Endothelial cell of hepatic sinusoid (primary cell): ENCODE results near the gene CCDC102B.

Experiments used
- in situ Hi-C: cut with HindIII; loops from 2 replicates; pipeline ENCODE4 v1.10.0; 2017; ENCODE audit warnings: low sequenced_read_pairs

Gene CCDC102B

DNA sequence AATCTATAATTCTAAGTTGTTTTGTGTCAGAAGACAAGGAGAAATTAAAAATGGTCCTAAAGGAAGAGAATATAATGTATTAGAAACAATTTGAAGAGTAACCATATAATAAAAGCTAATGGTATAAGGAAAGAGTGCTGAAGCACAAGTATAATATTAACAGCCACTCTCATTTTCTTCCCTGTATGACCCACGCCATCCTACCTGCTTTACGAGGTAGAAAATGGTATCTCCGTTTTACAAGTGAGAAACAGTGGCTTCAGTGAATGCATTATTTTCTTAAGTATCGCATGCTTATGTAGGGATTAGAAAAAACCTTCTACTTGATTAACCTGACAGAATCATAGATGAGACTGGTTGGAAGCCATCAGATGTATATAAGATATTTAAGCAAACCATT, 266.2 kb downstream of the CCDC102B start:
- in situ Hi-C loops = no loop called here

DNA sequence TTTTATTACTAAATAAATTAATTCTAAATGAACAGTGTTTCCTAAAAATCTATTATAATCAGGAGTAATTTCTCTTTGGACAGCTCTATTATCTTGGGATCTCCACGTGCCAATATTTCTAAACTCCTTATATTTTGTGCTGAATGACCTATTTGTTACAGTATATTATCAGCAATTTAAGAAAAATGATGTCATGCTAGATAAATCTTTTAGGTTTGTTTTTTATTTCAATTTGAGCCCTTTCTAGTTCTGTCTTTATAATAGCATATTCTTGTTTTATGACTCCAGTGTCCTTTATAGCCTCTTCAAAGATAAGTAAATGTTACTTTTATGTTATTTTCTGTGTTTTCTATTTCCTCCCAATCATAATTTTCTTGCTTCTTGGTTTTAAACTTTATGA, 269.2 kb downstream of the CCDC102B start:
- in situ Hi-C loops = no loop called here

DNA sequence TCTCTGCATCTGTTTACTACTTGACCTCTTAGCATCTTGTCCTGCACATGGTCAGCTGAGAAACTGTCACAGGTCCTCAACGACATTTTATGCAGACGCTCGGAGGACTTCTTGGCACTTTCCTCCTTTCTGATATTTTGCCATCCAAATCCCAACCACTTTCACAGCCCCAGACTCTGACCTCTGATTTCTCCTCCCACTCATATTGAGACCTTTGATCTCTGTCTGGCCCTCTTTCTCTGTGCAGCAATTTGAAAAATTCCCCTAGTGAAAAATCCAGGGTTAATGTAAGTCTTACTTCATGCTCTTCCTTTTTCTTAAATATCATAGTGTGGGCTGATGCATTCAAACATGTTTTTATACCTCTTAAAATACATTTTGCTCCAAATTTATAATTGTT, 273.8 kb downstream of the CCDC102B start:
- in situ Hi-C loops = loop anchor here (5.0 kb wide), 1 partner anchor 39 kb away; no protein-coding TSS in a partner anchor

DNA sequence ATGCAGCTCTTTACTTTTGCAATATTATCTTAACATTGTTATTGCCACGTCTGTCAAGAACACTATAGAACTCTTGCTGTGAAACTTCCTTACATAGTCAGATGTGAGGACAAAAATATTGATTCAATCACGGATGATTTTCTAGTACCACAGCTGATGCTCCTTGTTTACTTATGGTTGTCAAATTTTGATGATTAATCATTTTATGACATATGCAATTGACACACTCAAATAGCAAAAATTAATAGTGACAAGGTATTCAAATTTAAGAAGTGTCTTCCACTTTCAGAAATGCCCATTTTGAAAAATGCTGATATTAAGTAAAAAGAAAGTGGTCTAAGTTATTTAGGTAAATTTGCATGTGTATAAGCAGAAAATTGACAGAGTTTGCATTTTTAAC, 284.0 kb downstream of the CCDC102B start:
- in situ Hi-C loops = no loop called here

DNA sequence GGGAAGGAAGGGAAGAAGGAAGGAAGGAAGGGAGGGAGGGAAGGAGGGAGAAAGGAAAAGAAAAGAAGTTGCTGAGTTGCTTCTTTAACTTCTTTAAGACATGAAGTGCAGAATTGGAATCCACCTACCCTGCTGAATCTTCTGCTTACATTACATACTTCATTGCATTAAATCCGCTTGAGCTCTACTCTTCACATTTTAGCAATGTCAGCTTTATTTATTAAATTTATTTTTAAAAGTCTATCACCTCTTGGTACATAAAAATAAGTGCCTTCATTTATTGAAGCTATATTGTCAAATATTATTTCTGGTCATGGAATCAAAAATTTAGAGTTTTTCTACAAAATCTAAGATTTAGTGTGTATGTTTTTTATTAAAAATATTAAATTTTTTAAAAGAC, 284.6 kb downstream of the CCDC102B start:
- in situ Hi-C loops = no loop called here

DNA sequence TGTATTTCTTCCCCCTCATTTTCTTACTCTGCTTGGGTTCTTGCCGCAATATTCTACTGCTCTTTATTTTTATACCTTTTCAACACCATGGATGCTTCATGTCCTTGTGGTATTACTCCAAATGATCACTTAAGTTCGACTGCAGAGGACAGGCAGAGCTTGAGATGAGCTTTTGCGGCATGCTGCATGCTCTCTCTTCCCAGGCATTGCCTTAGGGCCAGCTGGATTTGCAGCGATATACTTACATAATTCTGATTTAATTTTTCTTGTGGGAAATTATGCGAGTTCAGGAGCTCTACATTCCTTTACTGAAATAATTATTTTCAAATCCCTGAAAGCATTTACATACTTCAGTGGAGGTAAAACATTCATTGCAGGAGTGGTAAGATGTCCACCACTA, 288.1 kb downstream of the CCDC102B start:
- in situ Hi-C loops = no loop called here

DNA sequence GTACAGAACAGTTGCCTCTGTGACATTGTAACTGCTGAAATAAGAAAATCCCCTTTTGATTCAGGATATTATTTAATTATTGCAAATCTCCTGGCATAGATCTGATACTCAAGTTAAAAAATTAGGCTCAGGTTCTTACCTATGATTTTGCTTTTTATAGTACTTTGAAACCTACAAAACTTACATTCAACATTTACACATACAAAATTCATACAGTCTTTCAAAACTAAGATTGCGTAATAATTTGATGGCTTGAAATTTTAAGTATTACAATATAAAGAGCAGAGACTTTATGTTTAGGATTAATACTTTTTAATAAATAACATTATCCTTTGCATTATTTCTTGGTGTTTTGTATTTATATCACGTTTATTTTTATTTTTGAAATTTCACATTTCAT, 291.1 kb downstream of the CCDC102B start:
- in situ Hi-C loops = no loop called here

DNA sequence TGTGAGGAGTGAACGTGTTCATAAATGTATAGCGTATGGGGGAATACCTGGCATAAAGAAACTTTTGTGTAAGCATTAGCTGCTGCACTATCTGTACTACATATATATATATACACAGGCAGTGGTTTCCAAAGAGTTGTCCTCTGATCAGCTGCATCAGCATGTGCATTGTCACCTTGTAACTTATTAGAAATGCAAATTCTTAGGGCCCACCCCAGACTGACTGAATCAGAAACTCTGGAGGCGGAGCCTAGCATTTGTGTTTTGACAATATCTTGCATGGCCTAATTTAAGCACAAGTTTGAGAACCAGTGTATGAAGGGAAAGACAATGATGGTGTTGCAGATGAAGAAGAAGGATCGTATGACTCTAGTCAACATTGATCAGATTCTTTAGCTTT, 299.5 kb downstream of the CCDC102B start:
- in situ Hi-C loops = no loop called here

DNA sequence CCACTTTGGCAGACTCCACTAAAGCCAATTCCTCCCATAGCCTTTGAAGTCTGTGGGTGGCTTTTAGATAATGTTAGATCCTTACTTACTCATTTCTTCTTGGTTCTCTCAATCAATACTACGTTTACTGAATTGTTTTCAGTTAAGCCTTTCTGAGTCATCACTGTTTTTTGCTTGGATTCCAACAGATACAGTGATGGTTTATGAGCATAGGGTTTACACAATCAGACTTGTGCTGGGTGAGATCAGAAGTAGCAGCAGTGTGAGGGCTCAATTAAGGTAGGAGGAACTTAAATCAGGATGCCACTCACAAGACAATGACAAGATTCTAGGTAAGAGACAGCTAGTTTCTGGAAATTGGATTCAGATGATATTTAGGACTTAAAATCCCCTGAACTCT, 305.1 kb downstream of the CCDC102B start:
- in situ Hi-C loops = no loop called here
